HT-29 (cell line): Measurements from ENCODE around the gene KCNIP2. TPM values are rescaled to one million over a fixed set of nuclear protein-coding genes. Genes with fewer than 3 reads are reported as not detected.

Source experiments
- DNase-seq: peaks from one replicate; pipeline ENCODE4 v3.0.0-alpha.2; 2015; ENCODE audit warnings: low spot score
- total RNA-seq: library from RNA; depleted of rRNA; stranded (reverse); fragments of >200 nt; shearing (Covaris generic); gene quantifications from 2 replicates; pipeline ENCODE4 v1.2.3, GENCODE V29; 2014; rRNA removed

The KCNIP2 gene
- total RNA-seq, 1 experiment from 2014 or later = 1.2 TPM

- DNase-seq = no peak
Observed at GRCh38 chr10:101783736-101784118, 59.9 kb downstream of the KCNIP2 start.

GRCh38 chr10:101782811-101783735 is 60.5 kb downstream of the KCNIP2 start, which contains the start of gene NPM3:
NPM3 (minus strand) TSS chr10:101783446; CDS start chr10:101783390, 56 bp downstream.
- DNase-seq = peak; percentile 82

- no peak for DNase-seq
Observed at GRCh38 chr10:101781984-101782810, 61.4 kb downstream of the KCNIP2 start.

GRCh38 chr10:101781655-101781983 is 62.0 kb downstream of the KCNIP2 start:
- no peak for DNase-seq

GRCh38 chr10:101780818-101781654 is 62.6 kb downstream of the KCNIP2 start:
- peak; percentile 79 for DNase-seq

- DNase-seq = no peak
Observed at GRCh38 chr10:101780187-101780817, 63.3 kb downstream of the KCNIP2 start.

GRCh38 chr10:101779544-101780186 is 63.9 kb downstream of the KCNIP2 start:
- peak; percentile 85 for DNase-seq

- peak; percentile 50 for DNase-seq
Observed at GRCh38 chr10:101778781-101779543, 64.6 kb downstream of the KCNIP2 start.

- DNase-seq = no peak
Observed at GRCh38 chr10:101778151-101778780, 65.3 kb downstream of the KCNIP2 start.

- DNase-seq = peak; percentile 49
Observed at GRCh38 chr10:101777619-101778145, 65.9 kb downstream of the KCNIP2 start.

- DNase-seq = no peak
Observed at GRCh38 chr10:101776161-101776817, 67.3 kb downstream of the KCNIP2 start.

Other genes with a start within 250 kb of the KCNIP2 start
- gene FBXW4, start 148.6 kb downstream of the KCNIP2 start, total RNA-seq = 19.1 and 30.3 TPM in 2 replicates
- gene FGF8, start 67.7 kb downstream of the KCNIP2 start, total RNA-seq = not detected in 2 replicates
- 160 and 184 TPM in 2 replicates for gene NPM3, start 60.4 kb downstream of the KCNIP2 start, total RNA-seq
- 42.9 and 43.2 TPM in 2 replicates for gene OGA, start 25.4 kb downstream of the KCNIP2 start, total RNA-seq
- gene ARMH3, start 212.4 kb upstream of the KCNIP2 start, total RNA-seq = 8.4 and 9.2 TPM in 2 replicates
- gene HPS6, start 221.5 kb upstream of the KCNIP2 start, total RNA-seq = 42.1 and 47.5 TPM in 2 replicates